Choroid plexus epithelial cell (primary cell): Measurements from ENCODE around the gene TFB2M.
"Not testable (repeated sequence)": the region's sequence is repeated elsewhere in the genome, so short reads cannot be mapped to it uniquely, and the experiment has no call there.

Experiments used
- DNase-seq: peaks from one replicate; pipeline ENCODE4 v3.0.0-alpha.2; 2010; ENCODE audit warnings: low read depth
- H3K4me3 ChIP-seq: 2 replicates; pipeline ENCODE4 v1.5.1; 2011; ENCODE audit warnings: low read depth, mild to moderate bottlenecking, control low read depth, low read length, moderate library complexity
- TF ChIP-seq, protein P1 (sequence below): conservative IDR thresholded peaks from 2 replicates; pipeline ENCODE4 v1.5.1; 2011; ENCODE audit warnings: low read depth, mild to moderate bottlenecking, control low read depth, inconsistent platforms, low read length, moderate library complexity

Gene TFB2M

DNA sequence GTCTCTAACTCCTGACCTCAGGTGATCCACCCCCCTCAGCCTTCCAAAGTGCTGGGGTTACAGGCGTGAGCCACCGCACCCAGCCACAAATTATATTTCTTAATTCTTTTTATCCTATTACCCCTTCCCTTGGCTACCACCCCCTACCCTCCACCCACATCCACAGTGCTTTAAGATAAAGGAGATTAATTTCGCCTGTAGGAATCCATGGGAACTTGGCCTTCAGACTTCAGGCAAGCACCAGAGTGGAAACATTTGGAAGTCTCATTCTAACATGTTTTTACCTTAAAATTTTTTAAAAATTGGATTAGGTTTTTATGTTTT lies 10.6 kb upstream of the TFB2M start:
- H3K4me3 ChIP-seq = no peak overlapping the region
- TF ChIP-seq, protein P1, sequence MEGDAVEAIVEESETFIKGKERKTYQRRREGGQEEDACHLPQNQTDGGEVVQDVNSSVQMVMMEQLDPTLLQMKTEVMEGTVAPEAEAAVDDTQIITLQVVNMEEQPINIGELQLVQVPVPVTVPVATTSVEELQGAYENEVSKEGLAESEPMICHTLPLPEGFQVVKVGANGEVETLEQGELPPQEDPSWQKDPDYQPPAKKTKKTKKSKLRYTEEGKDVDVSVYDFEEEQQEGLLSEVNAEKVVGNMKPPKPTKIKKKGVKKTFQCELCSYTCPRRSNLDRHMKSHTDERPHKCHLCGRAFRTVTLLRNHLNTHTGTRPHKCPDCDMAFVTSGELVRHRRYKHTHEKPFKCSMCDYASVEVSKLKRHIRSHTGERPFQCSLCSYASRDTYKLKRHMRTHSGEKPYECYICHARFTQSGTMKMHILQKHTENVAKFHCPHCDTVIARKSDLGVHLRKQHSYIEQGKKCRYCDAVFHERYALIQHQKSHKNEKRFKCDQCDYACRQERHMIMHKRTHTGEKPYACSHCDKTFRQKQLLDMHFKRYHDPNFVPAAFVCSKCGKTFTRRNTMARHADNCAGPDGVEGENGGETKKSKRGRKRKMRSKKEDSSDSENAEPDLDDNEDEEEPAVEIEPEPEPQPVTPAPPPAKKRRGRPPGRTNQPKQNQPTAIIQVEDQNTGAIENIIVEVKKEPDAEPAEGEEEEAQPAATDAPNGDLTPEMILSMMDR = no peak
- DNase-seq = no peak

DNA sequence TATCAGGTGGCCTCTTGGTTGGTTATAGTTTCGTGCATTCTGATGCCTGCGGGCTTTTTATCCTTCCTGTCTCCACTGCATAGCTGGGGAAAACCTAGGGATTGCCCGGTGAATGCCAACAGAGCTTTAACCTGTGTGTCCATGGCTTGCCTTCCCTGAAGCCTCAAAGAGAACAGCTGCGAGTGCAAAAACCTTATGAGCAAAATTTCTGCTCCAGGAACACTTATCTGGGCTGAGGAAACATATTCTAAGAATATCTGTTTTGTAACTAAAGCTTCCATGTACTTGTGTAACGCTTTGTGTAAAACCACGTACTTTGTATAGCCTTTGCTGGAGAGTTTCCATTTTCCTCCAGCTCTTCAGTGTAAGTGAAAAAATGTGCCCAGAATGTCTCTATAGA lies 7.4 kb upstream of the TFB2M start:
- no peak for DNase-seq
- TF ChIP-seq, protein P1 = no peak
- no peak overlapping the region for H3K4me3 ChIP-seq

DNA sequence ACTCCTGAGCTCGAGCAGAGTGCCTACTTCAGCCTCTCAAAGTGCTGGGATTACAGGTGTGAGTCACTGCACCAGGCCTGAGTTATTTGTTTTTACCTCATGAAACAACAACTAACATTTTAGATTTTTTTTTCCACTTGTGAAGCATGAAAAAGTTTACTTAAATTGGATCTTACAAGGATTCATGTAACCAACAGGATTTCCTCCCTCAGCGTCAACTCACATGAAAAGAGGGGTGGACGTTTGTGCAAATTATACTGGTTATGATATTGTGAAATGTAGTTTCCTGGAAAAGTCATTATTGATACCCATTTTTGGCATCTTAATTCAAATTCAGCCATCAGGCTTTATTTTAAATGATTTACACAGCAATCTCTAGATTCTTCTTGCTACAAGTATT lies 6.7 kb upstream of the TFB2M start:
- no peak for DNase-seq
- no peak overlapping the region for H3K4me3 ChIP-seq
- TF ChIP-seq, protein P1 = no peak

DNA sequence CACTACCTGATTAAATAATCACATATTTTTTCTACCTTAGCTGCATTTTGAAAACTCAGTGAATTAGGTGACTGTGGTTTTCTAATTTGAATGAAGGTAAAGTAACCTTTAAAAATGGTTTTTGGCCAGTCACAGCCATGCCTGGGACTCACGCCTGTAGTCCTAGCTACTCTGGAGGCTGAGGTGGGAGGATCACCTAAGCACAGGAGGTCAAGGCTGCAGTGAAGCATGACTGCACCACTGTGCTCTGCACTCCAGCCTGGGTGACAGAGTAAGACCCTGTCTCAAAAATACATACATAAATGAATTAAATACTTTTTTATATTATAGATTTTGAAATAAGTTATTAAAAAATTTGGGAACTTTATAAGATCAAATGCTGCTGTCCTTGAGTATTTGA lies 5.9 kb upstream of the TFB2M start:
- H3K4me3 ChIP-seq = no peak overlapping the region
- no peak for DNase-seq
- TF ChIP-seq, protein P1 = no peak

DNA sequence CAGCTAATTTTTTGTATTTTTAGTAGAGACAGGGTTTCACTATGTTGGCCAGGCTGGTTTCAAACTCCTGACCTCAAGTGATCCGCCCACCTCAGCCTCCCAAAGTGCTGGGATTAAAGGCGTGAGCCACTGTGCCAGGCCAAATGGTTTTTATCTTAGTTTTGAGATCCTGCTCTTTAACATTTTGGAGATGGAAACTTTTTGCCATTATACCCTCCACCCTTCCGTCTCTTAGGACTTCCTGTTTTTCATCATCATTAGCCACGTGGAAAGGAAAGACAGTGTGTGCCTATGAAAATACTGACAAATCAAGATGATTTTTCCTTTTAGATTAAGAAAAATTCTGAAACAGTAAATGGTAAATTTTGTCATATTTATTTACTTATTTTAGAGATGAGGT lies 5.2 kb upstream of the TFB2M start:
- H3K4me3 ChIP-seq, DNase-seq: not testable (repeated sequence)

DNA sequence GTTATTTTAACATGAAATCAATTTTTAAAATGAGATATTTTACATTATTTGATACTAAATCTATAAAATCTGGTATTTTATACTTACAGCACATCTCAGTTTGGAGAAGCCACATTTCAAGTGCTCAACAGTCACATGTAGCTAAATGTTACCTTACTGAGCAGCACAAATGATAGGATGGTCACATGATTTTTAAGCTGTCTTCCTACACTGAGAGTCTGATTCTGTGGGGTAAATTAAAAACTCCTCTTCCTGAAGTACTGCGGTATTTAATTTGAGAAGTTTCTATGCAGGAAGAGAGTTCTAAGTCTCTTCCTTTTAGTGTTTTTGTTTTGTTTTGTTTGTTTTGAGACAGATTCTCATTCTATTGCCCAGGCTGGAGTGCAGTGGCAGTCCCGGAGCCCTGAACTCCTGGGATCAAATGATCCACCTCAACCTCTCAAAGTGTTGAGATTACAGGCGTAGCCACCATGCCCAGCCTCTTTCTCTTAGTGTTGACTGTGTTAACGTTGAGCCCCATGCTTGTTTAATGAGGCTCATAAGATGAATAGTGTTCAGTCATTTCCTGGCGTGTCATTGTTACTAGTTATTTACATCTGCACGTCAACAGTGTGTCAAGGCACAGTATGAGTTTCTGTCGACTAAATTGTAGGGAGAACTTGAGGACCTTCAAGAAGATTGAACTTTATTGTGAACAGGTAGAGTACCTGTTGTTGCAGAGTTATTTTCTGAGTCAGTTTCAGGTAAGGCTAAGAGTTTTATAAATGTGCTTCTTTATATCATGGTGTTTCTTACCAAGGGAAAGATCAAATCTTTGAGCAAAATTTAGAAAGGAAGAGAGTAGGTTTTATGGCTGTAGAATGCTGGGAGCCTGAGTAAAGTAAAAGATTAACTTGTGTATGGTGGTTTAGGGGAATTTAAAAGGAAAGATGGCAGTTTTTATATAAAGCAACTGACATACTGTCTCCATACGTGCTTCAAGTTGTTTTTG lies 3.5 kb upstream of the TFB2M start:
- no peak for DNase-seq
- no peak overlapping the region for H3K4me3 ChIP-seq
- TF ChIP-seq, protein P1 = no peak

DNA sequence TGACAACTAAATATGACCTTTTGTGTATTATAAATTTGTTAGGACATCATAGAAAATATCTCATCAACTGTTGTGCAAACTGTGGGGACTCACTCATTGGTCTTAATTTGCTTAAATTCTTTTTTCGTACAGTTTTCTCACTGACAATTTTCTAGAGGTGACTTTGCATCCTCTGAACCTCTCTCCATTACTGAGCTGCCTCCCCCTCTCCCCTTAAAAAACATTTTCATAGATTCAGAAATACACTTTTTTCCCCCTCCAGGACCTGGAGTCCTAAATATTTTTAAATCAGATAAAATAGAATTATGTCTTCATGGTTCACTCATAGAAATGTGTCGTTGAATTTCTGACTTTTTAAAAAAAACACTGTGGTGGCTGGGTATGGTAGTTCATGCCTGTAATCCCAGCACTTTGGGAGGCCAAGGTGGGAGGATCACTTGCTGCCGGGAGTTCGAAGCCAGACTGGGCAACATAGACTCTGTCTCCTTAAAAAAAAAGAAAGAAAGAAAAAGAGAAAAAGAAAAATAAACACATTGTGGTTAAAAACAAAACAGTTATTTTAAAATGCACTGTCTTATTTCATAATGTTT lies 1.7 kb upstream of the TFB2M start:
- no peak for DNase-seq
- H3K4me3 ChIP-seq = peak overlapping the region; percentile 97
- TF ChIP-seq, protein P1 = no peak
